Effector memory CD8-positive, alpha-beta T cell (primary cell): Measurements from ENCODE around the gene SATB2.

Experiments used
- ATAC-seq: fragments of 150-1000 bp; cut with Tn5 transposase; replicated peaks from 2 replicates; pipeline ENCODE4 v1.10.0; 2021; ENCODE audit warnings: mild to moderate bottlenecking, moderate library complexity
- DNase-seq, 3 experiments: peaks; one replicate each; pipeline ENCODE4 v3.0.0; 2021
- H3K27ac Mint-ChIP-seq, 2 donors: one replicate each; pipeline ENCODE4 v1.8.0; 2022; ENCODE audit warnings: mild to moderate bottlenecking in 2 of 2, mixed read lengths in 2 of 2, moderate library complexity in 2 of 2
- H3K27me3 Mint-ChIP-seq, 2 donors: one replicate each; pipeline ENCODE4 v1.8.0; 2022; ENCODE audit warnings: mixed read lengths in 2 of 2
- H3K36me3 Mint-ChIP-seq: one replicate; pipeline ENCODE4 v1.8.0; 2022; ENCODE audit warnings: mild to moderate bottlenecking, moderate library complexity, mixed read lengths; ENCODE audit not compliant: insufficient read depth
- H3K4me1 Mint-ChIP-seq, 2 donors: one replicate each; pipeline ENCODE4 v1.8.0; 2022; ENCODE audit warnings: low read depth in 2 of 2, mixed read lengths in 2 of 2
- H3K4me3 Mint-ChIP-seq, 2 donors: one replicate each; pipeline ENCODE4 v1.8.0; 2022; ENCODE audit warnings: mild to moderate bottlenecking in 2 of 2, mixed read lengths in 2 of 2, moderate library complexity in 2 of 2
- H3K9me3 Mint-ChIP-seq, 2 donors: one replicate each; pipeline ENCODE4 v1.8.0; 2022; ENCODE audit warnings: mixed read lengths in 2 of 2

Gene SATB2

GRCh38 chr2:199309411-199309810 lies 148.3 kb downstream of the SATB2 start:
- Mint-ChIP-seq H3K4me1 (no peaks in the 10 kb centered on the region), H3K9me3 (peaks cover 0 to 2% of the 10 kb centered on the region in 2 donors), H3K27ac (no peak overlapping the region), H3K27me3 (no peaks in the 10 kb centered on the region), H3K36me3 (no peaks in the 10 kb centered on the region), H3K4me3 (no peak overlapping the region)
- ATAC-seq, result no peak
- DNase-seq, result no peak

GRCh38 chr2:199308567-199308966 lies 149.2 kb downstream of the SATB2 start:
- Mint-ChIP-seq H3K9me3 (no peaks in the 10 kb centered on the region), H3K36me3 (no peaks in the 10 kb centered on the region), H3K27me3 (no peaks in the 10 kb centered on the region), H3K4me1 (no peaks in the 10 kb centered on the region), H3K4me3 (no peak overlapping the region), H3K27ac (no peak overlapping the region)
- DNase-seq, result no peak
- ATAC-seq, result no peak

GRCh38 chr2:199307461-199307860 lies 150.3 kb downstream of the SATB2 start:
- no peak for DNase-seq
- Mint-ChIP-seq H3K27ac (no peak overlapping the region), H3K27me3 (no peaks in the 10 kb centered on the region), H3K4me3 (no peak overlapping the region), H3K36me3 (no peaks in the 10 kb centered on the region), H3K9me3 (no peaks in the 10 kb centered on the region), H3K4me1 (no peaks in the 10 kb centered on the region)
- no peak for ATAC-seq

- no peaks in the 10 kb centered on the region for H3K27me3 Mint-ChIP-seq
- H3K27ac Mint-ChIP-seq, result no peak overlapping the region
- ATAC-seq, result no peak
- DNase-seq, result no peak
- H3K4me1 Mint-ChIP-seq, result no peaks in the 10 kb centered on the region
- H3K9me3 Mint-ChIP-seq, result no peaks in the 10 kb centered on the region
- no peaks in the 10 kb centered on the region for H3K36me3 Mint-ChIP-seq
- no peak overlapping the region for H3K4me3 Mint-ChIP-seq
These were observed 151.6 kb downstream of the SATB2 start for GRCh38 chr2:199306116-199306515.

GRCh38 chr2:199303728-199304177 lies 154.0 kb downstream of the SATB2 start:
- H3K4me1 Mint-ChIP-seq, result no peaks in the 10 kb centered on the region
- no peaks in the 10 kb centered on the region for H3K36me3 Mint-ChIP-seq
- no peaks in the 10 kb centered on the region for H3K9me3 Mint-ChIP-seq
- no peaks in the 10 kb centered on the region for H3K27me3 Mint-ChIP-seq
- no peak overlapping the region for H3K27ac Mint-ChIP-seq
- H3K4me3 Mint-ChIP-seq, result no peak overlapping the region
- no peak for ATAC-seq
- DNase-seq, result no peak

- H3K4me1 Mint-ChIP-seq, result no peaks in the 10 kb centered on the region
- H3K4me3 Mint-ChIP-seq, result no peak overlapping the region
- ATAC-seq, result no peak
- no peak overlapping the region for H3K27ac Mint-ChIP-seq
- H3K27me3 Mint-ChIP-seq, result no peaks in the 10 kb centered on the region
- no peaks in the 10 kb centered on the region for H3K36me3 Mint-ChIP-seq
- DNase-seq, result no peak
- no peaks in the 10 kb centered on the region for H3K9me3 Mint-ChIP-seq
These were observed 154.9 kb downstream of the SATB2 start for GRCh38 chr2:199302851-199303250.

GRCh38 chr2:199288424-199288823 lies 169.3 kb downstream of the SATB2 start:
- DNase-seq, result no peak
- ATAC-seq, result no peak
- H3K9me3 Mint-ChIP-seq, result peaks cover 0 to 3% of the 10 kb centered on the region in 2 donors
- H3K4me3 Mint-ChIP-seq, result no peak overlapping the region
- H3K4me1 Mint-ChIP-seq, result no peaks in the 10 kb centered on the region
- no peak overlapping the region for H3K27ac Mint-ChIP-seq
- H3K27me3 Mint-ChIP-seq, result no peaks in the 10 kb centered on the region
- H3K36me3 Mint-ChIP-seq, result no peaks in the 10 kb centered on the region

GRCh38 chr2:199282309-199282708 lies 175.4 kb downstream of the SATB2 start:
- peak overlapping the region in 1 of 2 donors; percentile 59 for H3K27ac Mint-ChIP-seq

GRCh38 chr2:199279146-199279545 lies 178.6 kb downstream of the SATB2 start:
- Mint-ChIP-seq H3K36me3 (no peaks in the 10 kb centered on the region), H3K27me3 (no peaks in the 10 kb centered on the region), H3K4me1 (no peaks in the 10 kb centered on the region), H3K27ac (no peak overlapping the region), H3K9me3 (peaks cover 0 to 1% of the 10 kb centered on the region in 2 donors), H3K4me3 (no peak overlapping the region)
- no peak for ATAC-seq
- DNase-seq, result no peak

More at GRCh38 chr2:199282309-199282708, 175.4 kb downstream of the SATB2 start:
- ATAC-seq (no peak), DNase-seq (no peak)
- H3K4me1 Mint-ChIP-seq, result no peaks in the 10 kb centered on the region
- peaks cover 0 to 2% of the 10 kb centered on the region in 2 donors for H3K9me3 Mint-ChIP-seq
- H3K4me3 Mint-ChIP-seq, result no peak overlapping the region
- H3K27me3 Mint-ChIP-seq, result no peaks in the 10 kb centered on the region
- no peaks in the 10 kb centered on the region for H3K36me3 Mint-ChIP-seq

- DNase-seq, result no peak
- peaks cover 0 to 1% of the 10 kb centered on the region in 2 donors for H3K9me3 Mint-ChIP-seq
- no peaks in the 10 kb centered on the region for H3K27me3 Mint-ChIP-seq
These were observed 179.6 kb downstream of the SATB2 start for GRCh38 chr2:199278099-199278498.

GRCh38 chr2:199273042-199273511 lies 184.7 kb downstream of the SATB2 start:
- no peaks in the 10 kb centered on the region for H3K27me3 Mint-ChIP-seq
- H3K9me3 Mint-ChIP-seq, result peaks cover 1 to 5% of the 10 kb centered on the region in 2 donors
- DNase-seq (no peak), ATAC-seq (no peak)
- no peak overlapping the region for H3K4me3 Mint-ChIP-seq
- H3K36me3 Mint-ChIP-seq, result no peaks in the 10 kb centered on the region
- H3K4me1 Mint-ChIP-seq, result no peaks in the 10 kb centered on the region
- no peak overlapping the region for H3K27ac Mint-ChIP-seq

More at GRCh38 chr2:199278099-199278498, 179.6 kb downstream of the SATB2 start:
- Mint-ChIP-seq H3K27ac (no peak overlapping the region), H3K36me3 (no peaks in the 10 kb centered on the region), H3K4me1 (no peaks in the 10 kb centered on the region), H3K4me3 (no peak overlapping the region)
- no peak for ATAC-seq

GRCh38 chr2:199261936-199262335 lies 195.8 kb downstream of the SATB2 start:
- H3K4me3 Mint-ChIP-seq, result no peak overlapping the region
- ATAC-seq (no peak), DNase-seq (no peak)
- peaks cover 20 to 23% of the 10 kb centered on the region in 2 donors for H3K9me3 Mint-ChIP-seq
- no peaks in the 10 kb centered on the region for H3K36me3 Mint-ChIP-seq
- H3K27ac Mint-ChIP-seq, result no peak overlapping the region
- no peaks in the 10 kb centered on the region for H3K4me1 Mint-ChIP-seq
- H3K27me3 Mint-ChIP-seq, result no peaks in the 10 kb centered on the region

- no peak for ATAC-seq
- Mint-ChIP-seq H3K27ac (no peak overlapping the region), H3K4me3 (no peak overlapping the region), H3K4me1 (no peaks in the 10 kb centered on the region), H3K9me3 (peaks cover 20 to 23% of the 10 kb centered on the region in 2 donors), H3K27me3 (no peaks in the 10 kb centered on the region), H3K36me3 (no peaks in the 10 kb centered on the region)
- DNase-seq, result no peak
These were observed 196.5 kb downstream of the SATB2 start for GRCh38 chr2:199261239-199261638.

- Mint-ChIP-seq H3K27me3 (no peaks in the 10 kb centered on the region), H3K4me3 (no peak overlapping the region), H3K36me3 (no peaks in the 10 kb centered on the region), H3K4me1 (no peaks in the 10 kb centered on the region), H3K27ac (no peak overlapping the region), H3K9me3 (peaks cover 13 to 17% of the 10 kb centered on the region in 2 donors)
- ATAC-seq, result no peak
- no peak for DNase-seq
These were observed 198.1 kb downstream of the SATB2 start for GRCh38 chr2:199259671-199260070.

- Mint-ChIP-seq H3K27ac (no peak overlapping the region), H3K9me3 (peaks cover 10 to 13% of the 10 kb centered on the region in 2 donors)
These were observed 199.4 kb downstream of the SATB2 start for GRCh38 chr2:199258291-199258690.

More at GRCh38 chr2:199258291-199258690, 199.4 kb downstream of the SATB2 start:
- no peaks in the 10 kb centered on the region for H3K27me3 Mint-ChIP-seq
- no peak for DNase-seq
- ATAC-seq, result no peak
- H3K4me1 Mint-ChIP-seq, result no peaks in the 10 kb centered on the region
- H3K4me3 Mint-ChIP-seq, result no peak overlapping the region
- no peaks in the 10 kb centered on the region for H3K36me3 Mint-ChIP-seq
